ENCODE measurements around the gene WDR46. TPM values are rescaled to one million over a fixed set of nuclear protein-coding genes. Genes with fewer than 3 reads are reported as not detected.

WDR46 gene
- polyA plus RNA-seq, 2 of the 4 experiments (the other 2 are of a cell fraction) = 35.1 to 88.4 TPM

DNA sequence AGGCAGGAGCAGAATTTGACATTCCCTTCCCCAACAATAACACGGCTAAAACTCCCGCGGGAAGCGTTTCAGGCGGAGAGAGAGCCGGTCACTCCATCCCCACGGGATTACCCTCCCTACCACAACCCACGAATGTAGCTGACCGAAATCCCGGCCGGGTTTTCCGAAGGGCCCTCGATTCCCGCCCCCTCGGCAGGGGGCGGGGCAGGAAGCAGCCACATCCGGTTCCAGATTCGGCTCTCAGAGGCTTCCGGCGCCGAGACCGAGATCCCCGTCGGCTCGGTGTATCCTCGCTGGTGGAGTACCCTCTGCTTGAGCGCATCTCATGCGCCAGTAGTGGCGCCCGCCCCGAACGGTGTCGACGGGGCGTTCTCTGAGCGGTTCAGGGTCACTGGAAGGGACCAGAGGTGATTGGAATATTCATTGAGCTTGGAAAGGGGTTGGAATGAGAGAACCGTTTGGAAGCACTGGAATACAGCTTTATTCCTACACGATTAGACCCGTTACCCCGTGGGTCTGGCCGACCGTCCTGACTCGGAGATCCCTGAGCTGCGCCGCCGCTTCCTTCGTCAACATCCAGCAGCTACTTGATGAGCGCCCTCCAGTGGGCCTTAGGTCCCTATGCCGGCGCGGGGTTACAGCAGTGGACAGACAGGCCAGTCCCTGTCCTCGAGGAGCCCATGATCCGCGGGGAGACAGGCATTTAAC lies 10.4 kb upstream of the WDR46 start (continued):
- TF ChIP-seq HDAC2 (IDR thresholded peaks at IDR 0.05) (no peak), RNF2 (IDR thresholded peaks at IDR 0.05; ENCODE audit: borderline replicate concordance, low read depth) (no peak), ZSCAN20 (CRISPR knock-in tag; IDR thresholded peaks at IDR 0.05) (no peak), MAFK (IDR thresholded peaks at IDR 0.05; ENCODE audit: partially characterized antibody) (no peak), FOSB (CRISPR knock-in tag; IDR thresholded peaks at IDR 0.05) (no peak), RCOR1 (IDR thresholded peaks at IDR 0.05; ENCODE audit: low read depth, low read length) (no peak), POLR2AphosphoS2 (conservative IDR thresholded peaks at IDR 0.05; ENCODE audit: low read length) (0 out of 2 replicates have a peak, but pooled peaks have one; percentile 73), POLR2A (IDR thresholded peaks at IDR 0.05; ENCODE audit: low read length) (peak; percentile 83), PHF8 (IDR thresholded peaks at IDR 0.05; ENCODE audit: borderline replicate concordance, low read depth) (peak; percentile 49; the same call in 1 of the 2 replicates), NR3C1 (IDR thresholded peaks at IDR 0.05) (no peak), FOSL2 (IDR thresholded peaks at IDR 0.05) (no peak), FOSL2 (CRISPR knock-in tag; IDR thresholded peaks at IDR 0.05) (no peak), SMC3 (IDR thresholded peaks at IDR 0.05) (no peak), MAZ (IDR thresholded peaks at IDR 0.05; ENCODE audit: borderline replicate concordance, low read depth, low read length) (no peak), JUN (IDR thresholded peaks at IDR 0.05) (peak; percentile 77 to 83; a peak in 4 of 5 replicates), ZFP36 (IDR thresholded peaks at IDR 0.05; ENCODE audit: borderline replicate concordance, partially characterized antibody) (no peak), HEYL (CRISPR knock-in tag; IDR thresholded peaks at IDR 0.05) (no peak)
- TF ChIP-seq, protein P1, sequence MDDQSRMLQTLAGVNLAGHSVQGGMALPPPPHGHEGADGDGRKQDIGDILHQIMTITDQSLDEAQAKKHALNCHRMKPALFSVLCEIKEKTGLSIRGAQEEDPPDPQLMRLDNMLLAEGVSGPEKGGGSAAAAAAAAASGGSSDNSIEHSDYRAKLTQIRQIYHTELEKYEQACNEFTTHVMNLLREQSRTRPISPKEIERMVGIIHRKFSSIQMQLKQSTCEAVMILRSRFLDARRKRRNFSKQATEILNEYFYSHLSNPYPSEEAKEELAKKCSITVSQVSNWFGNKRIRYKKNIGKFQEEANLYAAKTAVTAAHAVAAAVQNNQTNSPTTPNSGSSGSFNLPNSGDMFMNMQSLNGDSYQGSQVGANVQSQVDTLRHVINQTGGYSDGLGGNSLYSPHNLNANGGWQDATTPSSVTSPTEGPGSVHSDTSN (IDR thresholded peaks at IDR 0.05) = peak; percentile 66; the same call in 1 of the 2 replicates
- TF ChIP-seq, protein P2, sequence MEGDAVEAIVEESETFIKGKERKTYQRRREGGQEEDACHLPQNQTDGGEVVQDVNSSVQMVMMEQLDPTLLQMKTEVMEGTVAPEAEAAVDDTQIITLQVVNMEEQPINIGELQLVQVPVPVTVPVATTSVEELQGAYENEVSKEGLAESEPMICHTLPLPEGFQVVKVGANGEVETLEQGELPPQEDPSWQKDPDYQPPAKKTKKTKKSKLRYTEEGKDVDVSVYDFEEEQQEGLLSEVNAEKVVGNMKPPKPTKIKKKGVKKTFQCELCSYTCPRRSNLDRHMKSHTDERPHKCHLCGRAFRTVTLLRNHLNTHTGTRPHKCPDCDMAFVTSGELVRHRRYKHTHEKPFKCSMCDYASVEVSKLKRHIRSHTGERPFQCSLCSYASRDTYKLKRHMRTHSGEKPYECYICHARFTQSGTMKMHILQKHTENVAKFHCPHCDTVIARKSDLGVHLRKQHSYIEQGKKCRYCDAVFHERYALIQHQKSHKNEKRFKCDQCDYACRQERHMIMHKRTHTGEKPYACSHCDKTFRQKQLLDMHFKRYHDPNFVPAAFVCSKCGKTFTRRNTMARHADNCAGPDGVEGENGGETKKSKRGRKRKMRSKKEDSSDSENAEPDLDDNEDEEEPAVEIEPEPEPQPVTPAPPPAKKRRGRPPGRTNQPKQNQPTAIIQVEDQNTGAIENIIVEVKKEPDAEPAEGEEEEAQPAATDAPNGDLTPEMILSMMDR (IDR thresholded peaks at IDR 0.05) = peak; percentile 63
- TF ChIP-seq, protein P3, sequence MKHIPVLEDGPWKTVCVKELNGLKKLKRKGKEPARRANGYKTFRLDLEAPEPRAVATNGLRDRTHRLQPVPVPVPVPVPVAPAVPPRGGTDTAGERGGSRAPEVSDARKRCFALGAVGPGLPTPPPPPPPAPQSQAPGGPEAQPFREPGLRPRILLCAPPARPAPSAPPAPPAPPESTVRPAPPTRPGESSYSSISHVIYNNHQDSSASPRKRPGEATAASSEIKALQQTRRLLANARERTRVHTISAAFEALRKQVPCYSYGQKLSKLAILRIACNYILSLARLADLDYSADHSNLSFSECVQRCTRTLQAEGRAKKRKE (CRISPR knock-in tag; IDR thresholded peaks at IDR 0.05; ENCODE audit: low read depth) = no peak

DNA sequence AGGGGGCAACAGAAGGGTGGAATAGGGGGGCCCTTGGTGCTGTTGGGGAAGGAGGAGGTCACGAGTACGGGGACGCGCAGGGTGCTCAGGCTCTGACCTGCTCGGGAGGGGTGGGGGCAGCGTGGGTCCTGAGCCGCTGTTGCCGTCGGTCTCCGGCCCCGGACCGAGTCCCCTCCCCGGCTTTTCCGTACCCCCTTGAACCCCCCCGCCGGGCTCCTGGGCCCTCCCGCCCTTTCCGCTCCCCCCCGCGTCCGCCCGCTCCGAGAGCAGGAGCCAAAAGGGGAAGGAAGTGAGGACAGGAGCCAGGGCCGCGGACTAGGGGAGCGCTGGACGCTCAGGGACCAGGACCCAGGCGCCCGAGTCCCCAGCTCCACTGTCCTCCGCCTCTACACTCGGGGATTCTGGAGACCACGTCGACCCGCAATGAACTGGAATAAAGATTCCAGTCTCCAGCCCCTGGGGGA lies 9.8 kb upstream of the WDR46 start, which contains the start of gene RGL2:
Gene RGL2, minus strand, starts transcription at position 170 of the 464 bp plus-strand sequence. CDS start 332 bp downstream, outside the sequence.
- peak within 1 kb of the TSS; percentile 72 to 98 for H3K27ac ChIP-seq
- peak within 1 kb of the TSS; percentile 53 for H3K4me3 ChIP-seq
- H3K4me2 ChIP-seq = peak within 1 kb of the TSS; percentile 86
- FAIRE-seq = no peak
- TF ChIP-seq CHD4 (IDR thresholded peaks at IDR 0.05; ENCODE audit: borderline replicate concordance) (no peak), HDAC2 (IDR thresholded peaks at IDR 0.05) (no peak), NPAS2 (CRISPR knock-in tag; IDR thresholded peaks at IDR 0.05; ENCODE audit: borderline replicate concordance) (no peak), MAFK (IDR thresholded peaks at IDR 0.05; ENCODE audit: partially characterized antibody) (no peak), HEYL (CRISPR knock-in tag; IDR thresholded peaks at IDR 0.05) (no peak), RCOR1 (IDR thresholded peaks at IDR 0.05; ENCODE audit: low read depth, low read length) (no peak), HOXA7 (CRISPR knock-in tag; IDR thresholded peaks at IDR 0.05) (no peak), SREBF2 (IDR thresholded peaks at IDR 0.05) (no peak), RNF2 (IDR thresholded peaks at IDR 0.05; ENCODE audit: borderline replicate concordance, low read depth) (no peak), ESRRA (IDR thresholded peaks at IDR 0.05; ENCODE audit: borderline replicate concordance, low read length) (no peak), POLR2A (IDR thresholded peaks at IDR 0.05; ENCODE audit: low read length) (no peak)
- TF ChIP-seq, protein P4, sequence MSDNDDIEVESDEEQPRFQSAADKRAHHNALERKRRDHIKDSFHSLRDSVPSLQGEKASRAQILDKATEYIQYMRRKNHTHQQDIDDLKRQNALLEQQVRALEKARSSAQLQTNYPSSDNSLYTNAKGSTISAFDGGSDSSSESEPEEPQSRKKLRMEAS (IDR thresholded peaks at IDR 0.05) = no peak
- TF ChIP-seq, protein P5, sequence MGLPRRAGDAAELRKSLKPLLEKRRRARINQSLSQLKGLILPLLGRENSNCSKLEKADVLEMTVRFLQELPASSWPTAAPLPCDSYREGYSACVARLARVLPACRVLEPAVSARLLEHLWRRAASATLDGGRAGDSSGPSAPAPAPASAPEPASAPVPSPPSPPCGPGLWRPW (IDR thresholded peaks at IDR 0.05) = no peak
- ChIA-PET POLR2A (interaction anchor here (0.7 to 1.6 kb wide), 9 partner anchors 10 to 327 kb away, joined by 3 to 20 read pairs (median 3); partner anchors contain the start of genes PFDN6, RPS18, VPS52 and WDR46), CTCF (interaction anchor here (0.9 to 3.8 kb wide), 8 partner anchors 8 to 108 kb away, joined by 3 to 40 read pairs (median 7); partner anchors contain the start of genes B3GALT4, PFDN6, RPS18 and TAPBP)
- 0% methylated on average over 10 of the region's 34 CpGs for WGBS (ENCODE audit: missing lambda C conversion rate)
- peak; percentile 33 to 54 for ATAC-seq
- H3K9me3 ChIP-seq = no peaks in the 10 kb centered on the region
- DNase-seq (ENCODE audit: low read depth in 1 of 2, low spot score in 1 of 2) = peak in 1 of 2 experiments; percentile 40
- peaks cover 4% of the 10 kb centered on the region; the same call in 1 of the 3 replicates for H3K4me1 ChIP-seq

All from A549 (cell line).